ENCODE results near the gene ZNF536. TPM values are rescaled to one million over a fixed set of nuclear protein-coding genes. Genes with fewer than 3 reads are reported as not detected.

Gene ZNF536
- total and polyA plus RNA-seq, 2 donors (not counting 1 experiment from before 2014, with no cell fraction given): not detected

DNA sequence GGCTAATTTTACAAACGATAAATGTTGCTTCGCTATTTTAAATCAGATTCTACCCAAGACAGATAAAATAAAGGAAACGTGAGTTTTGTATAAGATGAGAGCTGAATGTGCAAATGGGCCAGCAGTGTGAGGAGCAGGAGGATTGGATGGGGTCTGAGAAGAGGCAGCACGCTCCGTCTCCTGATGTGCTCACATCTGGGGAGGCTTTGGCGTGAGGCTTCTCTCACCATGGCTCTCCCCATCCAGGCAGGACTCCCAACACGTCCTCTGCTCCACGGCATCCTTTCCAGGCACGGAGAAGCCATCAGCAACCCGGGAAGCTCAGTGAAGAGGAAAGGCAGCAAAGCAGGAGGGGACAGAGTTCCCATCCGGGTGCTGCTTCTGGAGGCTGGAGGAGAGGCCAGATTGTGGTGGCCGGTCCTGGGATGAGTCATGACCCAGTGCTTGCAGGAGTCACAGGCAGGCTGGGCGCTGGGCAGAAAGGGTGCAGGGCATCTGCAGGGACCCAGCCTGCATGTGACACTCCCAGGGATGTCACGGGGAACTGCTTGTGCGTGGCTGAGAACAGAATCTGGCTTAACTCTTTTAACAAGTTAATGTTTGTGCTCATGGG, 47.5 kb downstream of the ZNF536 start:
- H3K27me3 Mint-ChIP-seq: peaks cover 14% of the 10 kb centered on the region
- H3K4me3 Mint-ChIP-seq: no peak overlapping the region
- intact Hi-C loops (cut with micrococcal nuclease): no loop called here
- no peaks in the 10 kb centered on the region for H3K4me1 ChIP-seq (ENCODE audit: control insufficient read depth in 2 of 2, insufficient read depth in 2 of 2, low read length in 2 of 2)
- ATAC-seq (ENCODE audit: low read depth): no peak
- DNase-seq: no peak
- H3K27me3 ChIP-seq (replicated peaks in 1 of 4; ENCODE audit: control extremely low read depth in 1 of 4, control insufficient read depth in 3 of 4, insufficient read depth in 4 of 4, low read length in 3 of 4): no peaks in the 10 kb centered on the region
- TF ChIP-seq, protein P1, sequence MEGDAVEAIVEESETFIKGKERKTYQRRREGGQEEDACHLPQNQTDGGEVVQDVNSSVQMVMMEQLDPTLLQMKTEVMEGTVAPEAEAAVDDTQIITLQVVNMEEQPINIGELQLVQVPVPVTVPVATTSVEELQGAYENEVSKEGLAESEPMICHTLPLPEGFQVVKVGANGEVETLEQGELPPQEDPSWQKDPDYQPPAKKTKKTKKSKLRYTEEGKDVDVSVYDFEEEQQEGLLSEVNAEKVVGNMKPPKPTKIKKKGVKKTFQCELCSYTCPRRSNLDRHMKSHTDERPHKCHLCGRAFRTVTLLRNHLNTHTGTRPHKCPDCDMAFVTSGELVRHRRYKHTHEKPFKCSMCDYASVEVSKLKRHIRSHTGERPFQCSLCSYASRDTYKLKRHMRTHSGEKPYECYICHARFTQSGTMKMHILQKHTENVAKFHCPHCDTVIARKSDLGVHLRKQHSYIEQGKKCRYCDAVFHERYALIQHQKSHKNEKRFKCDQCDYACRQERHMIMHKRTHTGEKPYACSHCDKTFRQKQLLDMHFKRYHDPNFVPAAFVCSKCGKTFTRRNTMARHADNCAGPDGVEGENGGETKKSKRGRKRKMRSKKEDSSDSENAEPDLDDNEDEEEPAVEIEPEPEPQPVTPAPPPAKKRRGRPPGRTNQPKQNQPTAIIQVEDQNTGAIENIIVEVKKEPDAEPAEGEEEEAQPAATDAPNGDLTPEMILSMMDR (IDR thresholded peaks at IDR 0.05): no peak
- no peak for TF ChIP-seq EZH2 (IDR thresholded peaks at IDR 0.05; ENCODE audit: borderline replicate concordance, insufficient read depth, low read depth, low read length, poor library complexity, severe bottlenecking)
- H3K4me2 ChIP-seq (replicated peaks; ENCODE audit: low read depth, low read length, poor library complexity, severe bottlenecking): no peak overlapping the region
- no peaks in the 10 kb centered on the region for H3K79me2 ChIP-seq (ENCODE audit: control insufficient read depth, insufficient read depth, low read length)
- H3K4me3 ChIP-seq (ENCODE audit: control extremely low read depth in 1 of 5, extremely low read depth in 1 of 5, insufficient read depth in 1 of 5, low read depth in 2 of 5, low read length in 4 of 5): no peak overlapping the region
- H3K36me3 ChIP-seq (replicated peaks in 1 of 2; ENCODE audit: control extremely low read depth in 1 of 2, control insufficient read depth in 1 of 2, extremely low read depth in 1 of 2, insufficient read depth in 2 of 2, low read length in 1 of 2): no peaks in the 10 kb centered on the region
- H2AFZ ChIP-seq (ENCODE audit: insufficient read depth, low read depth, low read length, poor library complexity, severe bottlenecking): no peak overlapping the region
- whole genome bisulfite sequencing (ENCODE audit: insufficient coverage): 75% methylated on average over 8 of the region's 15 CpGs
- H3K27ac ChIP-seq (ENCODE audit: low read length in 2 of 2): no peak overlapping the region
- H4K20me1 ChIP-seq (ENCODE audit: control insufficient read depth, insufficient read depth, low read length, poor library complexity, severe bottlenecking): no peaks in the 10 kb centered on the region
- H3K27ac Mint-ChIP-seq: no peak overlapping the region
- POLR2A ChIA-PET: no interaction called here
- H3K9ac ChIP-seq (ENCODE audit: low read length): no peak overlapping the region
- H3K4me1 Mint-ChIP-seq: no peaks in the 10 kb centered on the region
- no peaks in the 10 kb centered on the region for H3K9me3 Mint-ChIP-seq (ENCODE audit: insufficient read depth)
- peaks cover 0 to 10% (median 0%) of the 10 kb centered on the region in 3 donors for H3K9me3 ChIP-seq (ENCODE audit: control extremely low read depth in 1 of 3, control insufficient read depth in 2 of 3, insufficient read depth in 1 of 3, low read length in 2 of 3)
- CTCF ChIA-PET: no interaction called here

DNA sequence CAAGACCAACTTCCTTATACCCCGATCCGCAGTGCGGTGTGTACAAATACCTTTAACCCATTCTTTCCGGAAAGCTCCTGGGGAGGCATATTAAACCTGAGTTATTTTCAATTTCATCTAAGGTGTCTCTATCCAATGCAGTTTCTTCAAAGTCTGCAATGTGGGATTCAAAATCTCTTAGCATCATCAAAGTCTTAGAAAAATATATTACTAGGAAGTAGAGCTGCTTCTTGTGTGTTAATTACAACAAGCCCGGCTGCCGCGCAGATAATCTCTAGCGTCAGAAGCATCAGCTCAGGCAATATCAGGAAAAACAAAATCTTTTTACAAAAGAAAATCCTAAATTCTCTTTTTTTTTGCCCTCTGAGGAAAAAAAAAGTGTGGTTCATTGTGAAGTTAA, 48.1 kb downstream of the ZNF536 start:
- H3K36me3 ChIP-seq (replicated peaks in 1 of 2; ENCODE audit: control extremely low read depth in 1 of 2, control insufficient read depth in 1 of 2, extremely low read depth in 1 of 2, insufficient read depth in 2 of 2, low read length in 1 of 2): no peaks in the 10 kb centered on the region
- H3K9ac ChIP-seq (ENCODE audit: low read length): no peak overlapping the region
- Mint-ChIP-seq H3K27me3 (peaks cover 14% of the 10 kb centered on the region), H3K9me3 (ENCODE audit: insufficient read depth) (no peaks in the 10 kb centered on the region), H3K27ac (no peak overlapping the region), H3K4me3 (no peak overlapping the region), H3K4me1 (no peaks in the 10 kb centered on the region)
- peaks cover 0 to 10% (median 0%) of the 10 kb centered on the region in 3 donors for H3K9me3 ChIP-seq (ENCODE audit: control extremely low read depth in 1 of 3, control insufficient read depth in 2 of 3, insufficient read depth in 1 of 3, low read length in 2 of 3)
- no peak overlapping the region for H3K4me3 ChIP-seq (ENCODE audit: control extremely low read depth in 1 of 5, extremely low read depth in 1 of 5, insufficient read depth in 1 of 5, low read depth in 2 of 5, low read length in 4 of 5)
- H3K27ac ChIP-seq (ENCODE audit: low read length in 2 of 2): no peak overlapping the region
- ChIA-PET POLR2A (no interaction called here), CTCF (no interaction called here)
- WGBS (ENCODE audit: insufficient coverage): no CpG with 5 or more reads among the region's 8 CpGs
- DNase-seq (no peak), ATAC-seq (ENCODE audit: low read depth) (no peak)
- H3K4me1 ChIP-seq (ENCODE audit: control insufficient read depth in 2 of 2, insufficient read depth in 2 of 2, low read length in 2 of 2): no peaks in the 10 kb centered on the region
- no peaks in the 10 kb centered on the region for H3K27me3 ChIP-seq (replicated peaks in 1 of 4; ENCODE audit: control extremely low read depth in 1 of 4, control insufficient read depth in 3 of 4, insufficient read depth in 4 of 4, low read length in 3 of 4)
- no peak overlapping the region for H2AFZ ChIP-seq (ENCODE audit: insufficient read depth, low read depth, low read length, poor library complexity, severe bottlenecking)
- no peaks in the 10 kb centered on the region for H4K20me1 ChIP-seq (ENCODE audit: control insufficient read depth, insufficient read depth, low read length, poor library complexity, severe bottlenecking)
- H3K79me2 ChIP-seq (ENCODE audit: control insufficient read depth, insufficient read depth, low read length): no peaks in the 10 kb centered on the region
- TF ChIP-seq, protein P1 (IDR thresholded peaks at IDR 0.05): no peak
- TF ChIP-seq EZH2 (IDR thresholded peaks at IDR 0.05; ENCODE audit: borderline replicate concordance, insufficient read depth, low read depth, low read length, poor library complexity, severe bottlenecking): no peak
- H3K4me2 ChIP-seq (replicated peaks; ENCODE audit: low read depth, low read length, poor library complexity, severe bottlenecking): no peak overlapping the region
- intact Hi-C loops (cut with micrococcal nuclease): no loop called here

Measured in B cell (primary cell).